ENCODE results near the gene IL36G.

IL36G gene

GRCh38 chr2:113015655-113016054, 37.8 kb downstream of the IL36G start:
- DNase-seq (ENCODE audit: low read depth in 1 of 2, low spot score in 1 of 2), result no peak

GRCh38 chr2:113018509-113018908, 40.7 kb downstream of the IL36G start:
- DNase-seq (ENCODE audit: low read depth in 1 of 2, low spot score in 1 of 2), result no peak

- no peak for DNase-seq (ENCODE audit: low read depth in 1 of 2, low spot score in 1 of 2)
Observed at GRCh38 chr2:113021312-113021711, 43.5 kb downstream of the IL36G start.

DNA sequence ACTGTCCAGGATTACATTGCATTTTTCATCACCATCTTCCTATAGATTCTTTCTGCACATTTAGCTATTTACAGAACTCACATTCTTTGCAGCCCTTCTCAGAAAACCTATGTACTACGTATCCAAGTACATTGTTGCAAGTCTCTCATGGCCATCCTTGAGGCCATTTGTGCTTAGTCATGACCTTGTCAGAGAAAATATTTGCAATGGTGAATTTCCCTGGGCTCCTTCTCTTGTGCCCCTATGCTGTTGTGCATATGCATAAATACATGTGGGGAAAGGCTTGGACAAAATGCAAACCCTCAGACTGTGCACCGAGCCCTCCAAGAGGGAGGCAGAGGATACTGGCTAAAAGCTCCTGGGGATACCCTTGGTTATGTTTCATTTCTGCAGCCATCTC, 47.0 kb downstream of the IL36G start:
- no peak for DNase-seq (ENCODE audit: low read depth in 1 of 2, low spot score in 1 of 2)

- DNase-seq (ENCODE audit: low read depth in 1 of 2, low spot score in 1 of 2), result no peak
Observed at GRCh38 chr2:113025737-113026136, 47.9 kb downstream of the IL36G start.

GRCh38 chr2:113027691-113028090, 49.9 kb downstream of the IL36G start:
- DNase-seq (ENCODE audit: low read depth in 1 of 2, low spot score in 1 of 2), result no peak

DNA sequence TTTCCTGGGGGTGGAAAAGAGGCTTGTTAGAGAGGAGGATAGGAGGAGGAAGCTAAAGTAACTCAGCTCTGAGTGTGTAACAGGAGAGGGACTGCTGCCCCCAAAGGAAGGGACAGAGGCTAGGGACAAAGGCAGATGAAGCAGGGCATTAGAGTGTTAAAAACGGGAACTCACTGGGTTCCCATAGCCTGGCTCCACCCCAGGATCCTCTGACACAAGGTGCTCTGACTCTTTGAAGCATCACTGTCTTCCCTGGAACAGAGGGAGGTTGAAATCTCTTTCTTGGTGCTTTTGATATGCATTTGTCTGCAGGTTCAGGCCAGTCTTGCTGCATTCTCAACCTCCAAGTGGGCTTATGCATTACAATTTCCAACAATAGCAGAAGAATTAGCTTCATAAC, 50.3 kb downstream of the IL36G start:
- DNase-seq (ENCODE audit: low read depth in 1 of 2, low spot score in 1 of 2), result no peak

DNA sequence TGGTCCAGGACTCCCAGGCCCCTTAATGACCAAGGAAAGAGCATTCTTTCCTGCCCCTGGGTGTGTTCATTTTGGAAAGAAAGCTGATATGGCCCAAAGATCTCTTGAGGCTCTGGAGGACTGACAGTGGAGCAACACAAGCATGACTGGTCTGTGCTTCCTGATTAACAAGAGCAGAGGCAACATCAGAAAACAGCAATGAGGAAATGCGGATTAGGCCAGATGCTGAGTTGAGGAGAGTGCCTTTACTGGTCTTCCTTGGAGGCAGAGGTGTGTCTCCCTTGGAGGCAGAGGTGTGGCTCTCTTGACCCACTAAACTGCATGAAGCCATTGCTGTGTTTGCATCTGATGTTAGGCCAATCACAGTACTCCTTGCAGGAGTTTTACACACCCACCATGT, 54.9 kb downstream of the IL36G start:
- no peak for DNase-seq (ENCODE audit: low read depth in 1 of 2, low spot score in 1 of 2)

DNA sequence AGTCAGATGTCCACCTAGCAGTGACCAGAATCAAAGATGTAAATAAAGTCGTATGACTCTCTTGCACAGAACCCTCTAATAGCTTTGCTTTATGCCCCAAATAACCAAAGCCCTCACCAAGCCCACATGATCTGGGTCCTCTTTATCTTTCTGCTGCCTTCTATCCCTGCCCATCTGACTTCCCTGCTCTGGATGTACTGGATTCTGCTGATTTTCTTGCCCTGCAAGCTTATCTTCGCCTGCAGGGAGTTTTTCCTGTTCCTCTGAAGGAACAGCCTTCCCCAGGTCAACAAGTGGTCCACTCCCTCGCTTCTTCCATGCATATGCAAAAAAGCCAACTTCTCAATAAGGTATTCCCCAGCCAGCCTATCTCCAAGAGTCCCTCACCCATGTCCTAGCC, 56.2 kb downstream of the IL36G start:
- no peak for DNase-seq (ENCODE audit: low read depth in 1 of 2, low spot score in 1 of 2)

All from stimulated activated CD4-positive, alpha-beta T cell treated with anti-CD3 and anti-CD28 coated beads, Interleukin-15, amount 100 ng/mL, for 1 hour (primary cell).